A172 (cell line): Measurements from ENCODE around the gene CLEC2L. TPM values are rescaled to one million over a fixed set of nuclear protein-coding genes. Genes with fewer than 3 reads are reported as not detected.

ENCODE experiments used
- DNase-seq: peaks from one replicate; pipeline ENCODE4 v3.0.0-alpha.2; 2015; ENCODE audit warnings: low spot score
- total RNA-seq: library from RNA; depleted of rRNA; stranded (reverse); fragments of >200 nt; shearing (Covaris generic); gene quantifications from 2 replicates; pipeline ENCODE4 v1.2.3, GENCODE V29; 2014; rRNA removed

The CLEC2L gene
- not detected in 2 replicates for total RNA-seq

GRCh38 chr7:139523199-139523941, at the start of gene CLEC2L:
CLEC2L (plus strand) TSS chr7:139523685; CDS start chr7:139523928, 243 bp downstream.
- DNase-seq, result no peak

GRCh38 chr7:139476139-139476538, 47.3 kb upstream of the CLEC2L start:
- DNase-seq, result no peak

- DNase-seq, result no peak
These were observed 46.6 kb upstream of the CLEC2L start for GRCh38 chr7:139476891-139477290.

GRCh38 chr7:139479620-139480019, 43.9 kb upstream of the CLEC2L start:
- DNase-seq, result no peak

GRCh38 chr7:139481364-139481763, 42.1 kb upstream of the CLEC2L start:
- DNase-seq, result no peak

GRCh38 chr7:139482122-139482521, 41.4 kb upstream of the CLEC2L start:
- no peak for DNase-seq

- no peak for DNase-seq
These were observed 40.6 kb upstream of the CLEC2L start for GRCh38 chr7:139482662-139483466.

- DNase-seq, result no peak
These were observed 36.0 kb upstream of the CLEC2L start for GRCh38 chr7:139487366-139488080.

- no peak for DNase-seq
These were observed 34.7 kb upstream of the CLEC2L start for GRCh38 chr7:139488810-139489209.

- DNase-seq, result peak; percentile 33
These were observed 33.4 kb upstream of the CLEC2L start for GRCh38 chr7:139490130-139490529.

- no peak for DNase-seq
These were observed 31.2 kb upstream of the CLEC2L start for GRCh38 chr7:139492293-139492692.

DNA sequence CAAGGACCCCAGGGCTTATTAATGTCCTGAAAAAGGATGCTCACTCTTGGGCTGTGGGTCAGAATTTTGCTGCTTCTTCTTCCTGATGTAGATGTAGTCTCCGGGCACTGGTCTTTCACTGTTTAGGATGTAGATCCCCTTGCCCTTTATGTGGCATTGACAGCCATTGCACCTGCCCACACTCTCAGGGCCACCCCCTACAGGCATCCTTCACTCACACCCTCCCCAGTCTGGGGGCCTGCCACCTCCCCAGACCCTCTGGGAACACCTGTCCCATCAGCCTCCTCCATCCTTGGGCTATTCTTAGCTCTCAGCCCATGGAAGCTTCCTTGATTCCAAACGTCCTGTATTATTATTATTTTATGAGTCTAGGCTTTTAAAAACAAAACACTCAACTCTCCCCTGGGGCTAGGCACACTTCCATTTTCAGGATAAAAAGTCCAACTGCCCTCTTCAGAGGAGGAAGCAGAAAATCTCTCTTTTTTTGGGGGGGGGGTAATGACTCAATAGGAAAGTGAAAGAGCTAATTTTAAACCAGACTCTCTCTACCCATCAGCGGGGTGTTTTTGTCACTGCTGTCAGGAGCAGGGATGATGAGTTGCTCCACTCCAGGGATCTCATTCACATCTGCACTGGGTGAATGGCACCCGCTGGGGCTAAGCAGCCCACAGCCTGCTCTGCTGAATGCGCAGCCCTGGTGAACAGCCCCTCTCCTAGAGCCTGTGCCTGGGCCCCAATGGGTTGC, 28.5 kb upstream of the CLEC2L start:
- DNase-seq, result no peak

GRCh38 chr7:139495580-139496125, 27.8 kb upstream of the CLEC2L start:
- no peak for DNase-seq

- DNase-seq, result no peak
These were observed 27.0 kb upstream of the CLEC2L start for GRCh38 chr7:139496528-139496927.

DNA sequence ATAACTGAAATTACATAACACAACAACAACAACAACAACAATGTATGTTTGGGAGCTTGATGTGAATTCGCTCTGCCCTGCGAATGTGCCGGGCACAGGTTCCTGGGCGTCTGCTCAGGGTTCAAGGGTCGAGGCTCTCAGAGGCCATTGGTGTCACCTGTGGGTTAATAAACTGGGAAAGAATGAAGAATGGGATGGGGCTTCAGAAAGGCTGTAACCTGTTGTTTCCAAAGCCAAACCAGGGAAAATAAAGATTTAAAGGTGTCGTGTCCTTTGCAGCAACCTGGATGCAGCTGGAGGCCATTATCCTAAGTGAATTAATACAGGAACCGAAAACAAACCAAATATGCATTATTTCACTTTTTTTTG, 22.7 kb upstream of the CLEC2L start:
- DNase-seq, result no peak

DNA sequence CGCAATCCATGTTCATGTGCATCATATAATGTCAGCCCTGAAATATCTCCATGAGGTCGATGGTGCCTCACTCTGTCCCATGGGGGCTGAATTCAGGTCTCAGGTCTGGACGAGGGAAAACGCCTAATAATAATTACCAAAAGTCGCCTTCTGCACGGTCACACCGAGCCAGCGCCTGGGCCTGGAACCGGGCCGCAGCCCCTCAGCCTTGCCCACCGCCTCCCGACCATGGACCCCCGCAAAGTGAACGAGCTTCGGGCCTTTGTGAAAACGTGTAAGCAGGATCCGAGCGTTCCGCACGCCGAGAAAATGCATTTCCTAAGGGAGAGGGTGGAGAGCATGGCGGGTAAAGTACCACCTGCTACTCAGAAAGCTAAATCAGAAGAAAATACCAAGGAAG, 21.3 kb upstream of the CLEC2L start:
- no peak for DNase-seq

DNA sequence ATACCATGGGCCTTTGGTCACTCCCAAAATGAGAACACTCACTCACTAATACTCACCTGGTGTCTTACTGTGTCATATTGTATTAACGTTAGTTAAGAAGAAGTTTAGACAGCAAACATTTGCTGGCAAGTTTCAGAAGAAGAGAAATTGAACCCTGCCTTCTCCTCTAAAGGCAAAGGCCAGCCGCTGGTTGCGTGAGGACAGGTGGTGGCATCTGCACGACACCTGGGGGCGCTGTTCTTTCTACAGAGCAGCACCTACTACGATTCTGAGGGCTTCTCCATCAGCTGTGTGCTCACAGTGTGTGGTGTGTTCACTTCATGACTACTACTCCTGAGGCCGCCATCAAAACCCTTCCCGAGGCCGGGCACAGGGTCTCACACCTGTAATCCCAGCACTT, 17.9 kb upstream of the CLEC2L start:
- DNase-seq, result no peak

- DNase-seq, result no peak
These were observed 13.9 kb upstream of the CLEC2L start for GRCh38 chr7:139509535-139509934.

DNA sequence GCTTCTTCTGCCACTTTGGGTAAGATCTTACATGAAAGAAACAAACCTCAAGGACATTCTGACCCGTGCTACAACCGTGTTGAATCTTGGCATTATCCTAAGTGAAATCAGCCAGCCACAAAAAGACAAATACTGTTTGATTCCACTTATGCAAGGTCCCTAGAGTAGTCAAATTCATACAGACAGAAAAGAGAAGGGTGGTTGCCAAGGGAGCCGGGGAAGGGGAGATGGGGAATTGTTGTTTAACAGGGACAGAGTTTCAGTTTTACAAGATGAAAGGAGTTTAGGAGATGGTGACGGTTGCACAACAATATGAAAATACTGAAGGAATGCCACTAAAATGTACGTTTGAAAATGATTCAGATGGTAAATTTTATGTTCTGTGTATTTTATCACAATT, 12.2 kb upstream of the CLEC2L start:
- DNase-seq, result no peak

- DNase-seq, result no peak
These were observed 8.2 kb upstream of the CLEC2L start for GRCh38 chr7:139515266-139515665.

- DNase-seq, result no peak
These were observed 2.0 kb upstream of the CLEC2L start for GRCh38 chr7:139521439-139521838.

DNA sequence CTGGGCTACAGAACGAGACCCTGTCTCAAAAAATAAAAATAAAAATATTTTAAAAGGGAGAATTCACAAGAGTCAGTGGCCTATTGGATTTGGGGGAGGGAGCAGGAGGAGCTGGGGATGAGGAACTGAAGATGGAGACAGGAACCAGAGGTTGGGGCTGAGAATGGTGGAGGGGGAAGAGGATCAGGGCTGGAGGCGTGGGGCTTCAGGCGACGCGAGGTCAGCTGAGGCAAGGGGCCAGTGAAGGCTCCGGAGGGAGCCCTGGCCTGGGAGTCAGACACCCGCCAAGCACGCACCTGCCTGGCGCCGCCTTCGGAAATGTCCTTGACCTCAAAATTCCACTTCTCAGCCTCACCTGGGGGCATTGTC, 671 bp upstream of the CLEC2L start:
- no peak for DNase-seq
